ENCODE results near the gene BSN.

GRCh38 chr3:49570028-49570654, 15.9 kb downstream of the BSN start:
- TF ChIP-seq CTCF (conservative IDR thresholded peaks at IDR 0.05; ENCODE audit: low read length), result no peak
- TF ChIP-seq EZH2phosphoT487 (IDR thresholded peaks at IDR 0.05; ENCODE audit: borderline replicate concordance, low read depth, low read length), result no peak

All from OCI-LY7 (cell line).